Measurements from ENCODE around the gene TEX264.

The TEX264 gene

DNA sequence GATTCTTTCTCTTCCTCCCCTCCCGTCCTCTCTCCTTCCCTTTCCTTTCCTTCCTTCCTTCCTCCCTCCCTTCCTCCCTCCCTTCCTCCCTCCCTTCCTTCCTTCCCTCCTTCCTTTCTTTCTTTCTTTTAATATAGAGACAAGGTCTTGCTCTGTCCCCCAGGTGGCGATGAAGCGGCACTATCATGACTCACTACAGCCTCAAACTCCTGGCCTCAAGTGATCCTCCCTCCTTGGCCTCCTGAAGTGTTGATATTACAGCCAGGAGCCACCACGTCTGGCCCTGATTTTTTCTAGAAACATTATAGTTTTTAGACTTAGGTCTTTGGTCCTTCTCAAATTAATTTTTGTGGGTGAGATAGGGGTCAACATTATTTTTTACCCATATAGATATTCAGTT is 51.3 kb downstream of the TEX264 start (continued):
- TF ChIP-seq, protein P1, sequence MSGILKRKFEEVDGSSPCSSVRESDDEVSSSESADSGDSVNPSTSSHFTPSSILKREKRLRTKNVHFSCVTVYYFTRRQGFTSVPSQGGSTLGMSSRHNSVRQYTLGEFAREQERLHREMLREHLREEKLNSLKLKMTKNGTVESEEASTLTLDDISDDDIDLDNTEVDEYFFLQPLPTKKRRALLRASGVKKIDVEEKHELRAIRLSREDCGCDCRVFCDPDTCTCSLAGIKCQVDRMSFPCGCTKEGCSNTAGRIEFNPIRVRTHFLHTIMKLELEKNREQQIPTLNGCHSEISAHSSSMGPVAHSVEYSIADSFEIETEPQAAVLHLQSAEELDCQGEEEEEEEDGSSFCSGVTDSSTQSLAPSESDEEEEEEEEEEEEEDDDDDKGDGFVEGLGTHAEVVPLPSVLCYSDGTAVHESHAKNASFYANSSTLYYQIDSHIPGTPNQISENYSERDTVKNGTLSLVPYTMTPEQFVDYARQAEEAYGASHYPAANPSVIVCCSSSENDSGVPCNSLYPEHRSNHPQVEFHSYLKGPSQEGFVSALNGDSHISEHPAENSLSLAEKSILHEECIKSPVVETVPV (CRISPR knock-in tag; IDR thresholded peaks at IDR 0.05), result no peak

DNA sequence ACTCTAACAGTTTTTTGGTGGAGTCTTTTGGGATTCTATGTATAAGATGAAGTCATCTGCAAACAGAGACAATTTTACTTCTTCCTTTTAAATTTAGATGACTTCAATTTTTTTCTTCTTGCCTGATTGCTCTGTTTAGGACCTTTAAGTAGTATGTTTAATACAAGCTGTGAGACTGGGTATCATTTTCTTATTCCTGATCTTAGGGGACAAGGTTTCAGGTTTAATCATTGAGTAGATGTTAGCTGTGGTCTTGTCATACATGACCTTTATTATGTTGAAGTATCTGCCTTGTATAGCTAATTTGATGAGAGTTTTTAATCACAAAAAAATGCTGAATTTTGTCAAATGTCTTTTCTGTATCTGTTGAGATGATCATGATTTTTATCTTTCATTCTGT is 56.4 kb downstream of the TEX264 start:
- no peak for ATAC-seq
- TF ChIP-seq RARB (CRISPR knock-in tag; IDR thresholded peaks at IDR 0.05), result no peak

DNA sequence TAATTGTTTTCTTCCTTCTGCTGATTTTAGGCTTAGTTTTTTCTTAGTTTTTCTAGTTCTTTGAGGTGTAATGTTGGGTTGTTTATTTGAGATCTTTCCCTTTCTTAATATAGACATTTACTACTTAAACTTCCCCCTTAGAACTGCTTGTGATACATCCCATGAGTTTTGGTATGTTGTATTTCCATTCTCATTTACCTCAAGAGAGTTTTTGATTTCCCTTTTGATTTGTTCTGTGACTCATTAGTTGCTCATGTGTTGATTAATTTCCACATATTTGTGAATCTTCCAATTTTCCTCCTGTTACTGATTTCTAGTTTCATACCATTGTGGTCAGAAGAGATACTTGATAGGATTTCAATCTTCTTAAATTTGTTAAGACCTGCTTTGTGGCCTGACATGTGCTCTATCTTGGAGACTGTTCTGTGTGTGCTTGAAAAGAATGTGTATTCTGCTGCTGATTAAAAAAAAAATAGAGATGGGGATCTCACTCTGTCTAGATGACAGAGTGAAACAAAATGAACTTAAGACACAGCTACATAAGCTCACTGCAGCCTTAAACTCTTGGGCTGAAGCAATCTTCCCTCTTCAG is 58.1 kb downstream of the TEX264 start:
- no peak for ATAC-seq
- TF ChIP-seq ZFP3 (CRISPR knock-in tag; IDR thresholded peaks at IDR 0.05) (no peak), ZFP30 (CRISPR knock-in tag; IDR thresholded peaks at IDR 0.05) (no peak), PPARA (CRISPR knock-in tag; IDR thresholded peaks at IDR 0.05; ENCODE audit: borderline replicate concordance) (no peak), ESRRG (CRISPR knock-in tag; IDR thresholded peaks at IDR 0.05) (no peak), TCF4 (CRISPR knock-in tag; IDR thresholded peaks at IDR 0.05; ENCODE audit: borderline replicate concordance) (no peak), ZNF565 (CRISPR knock-in tag; conservative IDR thresholded peaks at IDR 0.05; ENCODE audit: low read depth) (no peak)
- TF ChIP-seq, protein P2, sequence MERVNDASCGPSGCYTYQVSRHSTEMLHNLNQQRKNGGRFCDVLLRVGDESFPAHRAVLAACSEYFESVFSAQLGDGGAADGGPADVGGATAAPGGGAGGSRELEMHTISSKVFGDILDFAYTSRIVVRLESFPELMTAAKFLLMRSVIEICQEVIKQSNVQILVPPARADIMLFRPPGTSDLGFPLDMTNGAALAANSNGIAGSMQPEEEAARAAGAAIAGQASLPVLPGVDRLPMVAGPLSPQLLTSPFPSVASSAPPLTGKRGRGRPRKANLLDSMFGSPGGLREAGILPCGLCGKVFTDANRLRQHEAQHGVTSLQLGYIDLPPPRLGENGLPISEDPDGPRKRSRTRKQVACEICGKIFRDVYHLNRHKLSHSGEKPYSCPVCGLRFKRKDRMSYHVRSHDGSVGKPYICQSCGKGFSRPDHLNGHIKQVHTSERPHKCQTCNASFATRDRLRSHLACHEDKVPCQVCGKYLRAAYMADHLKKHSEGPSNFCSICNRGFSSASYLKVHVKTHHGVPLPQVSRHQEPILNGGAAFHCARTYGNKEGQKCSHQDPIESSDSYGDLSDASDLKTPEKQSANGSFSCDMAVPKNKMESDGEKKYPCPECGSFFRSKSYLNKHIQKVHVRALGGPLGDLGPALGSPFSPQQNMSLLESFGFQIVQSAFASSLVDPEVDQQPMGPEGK (CRISPR knock-in tag; IDR thresholded peaks at IDR 0.05; ENCODE audit: borderline replicate concordance), result no peak

DNA sequence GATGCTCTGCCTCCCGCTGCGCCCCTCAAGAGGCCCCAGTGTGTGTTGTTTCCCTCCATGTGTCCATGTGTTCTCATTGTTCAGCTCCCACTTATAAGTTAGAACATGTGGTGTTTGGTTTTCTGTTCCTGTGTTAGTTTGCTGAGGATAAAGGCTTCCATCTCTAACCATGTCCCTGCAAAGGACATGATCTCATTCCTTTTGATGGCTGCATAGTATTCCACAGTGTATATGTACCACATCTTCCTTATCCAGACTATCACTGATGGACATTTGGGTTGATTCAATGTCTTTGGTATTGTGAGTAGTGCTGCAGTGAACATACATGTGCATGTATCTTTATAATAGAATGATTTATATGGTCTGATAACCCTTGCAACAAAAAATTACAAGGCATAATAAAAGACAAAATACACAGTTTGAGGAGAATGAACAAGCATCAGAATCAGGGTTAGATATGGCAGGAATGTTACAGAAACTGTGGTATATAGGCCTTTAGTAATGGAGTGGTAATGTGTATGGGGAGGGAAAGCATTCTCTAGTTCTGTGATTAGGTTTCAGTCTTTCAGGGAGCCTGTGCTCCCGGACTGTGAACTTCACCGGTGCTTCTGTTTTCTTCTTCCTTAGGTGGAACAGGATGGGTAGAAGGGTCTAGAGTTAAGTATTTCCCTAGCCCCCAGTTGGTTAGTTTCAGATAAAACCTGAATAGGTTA is 63.0 kb downstream of the TEX264 start:
- TF ChIP-seq SNAI2 (CRISPR knock-in tag; IDR thresholded peaks at IDR 0.05), result no peak
- no peak for TF ChIP-seq TOX (CRISPR knock-in tag; IDR thresholded peaks at IDR 0.05; ENCODE audit: borderline replicate concordance)
- no peak for TF ChIP-seq ZFP30 (CRISPR knock-in tag; IDR thresholded peaks at IDR 0.05)
- TF ChIP-seq ZNF70 (CRISPR knock-in tag; IDR thresholded peaks at IDR 0.05), result no peak
- TF ChIP-seq, protein P3, sequence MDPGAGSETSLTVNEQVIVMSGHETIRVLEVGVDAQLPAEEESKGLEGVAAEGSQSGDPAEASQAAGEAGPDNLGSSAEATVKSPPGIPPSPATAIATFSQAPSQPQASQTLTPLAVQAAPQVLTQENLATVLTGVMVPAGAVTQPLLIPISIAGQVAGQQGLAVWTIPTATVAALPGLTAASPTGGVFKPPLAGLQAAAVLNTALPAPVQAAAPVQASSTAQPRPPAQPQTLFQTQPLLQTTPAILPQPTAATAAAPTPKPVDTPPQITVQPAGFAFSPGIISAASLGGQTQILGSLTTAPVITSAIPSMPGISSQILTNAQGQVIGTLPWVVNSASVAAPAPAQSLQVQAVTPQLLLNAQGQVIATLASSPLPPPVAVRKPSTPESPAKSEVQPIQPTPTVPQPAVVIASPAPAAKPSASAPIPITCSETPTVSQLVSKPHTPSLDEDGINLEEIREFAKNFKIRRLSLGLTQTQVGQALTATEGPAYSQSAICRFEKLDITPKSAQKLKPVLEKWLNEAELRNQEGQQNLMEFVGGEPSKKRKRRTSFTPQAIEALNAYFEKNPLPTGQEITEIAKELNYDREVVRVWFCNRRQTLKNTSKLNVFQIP (CRISPR knock-in tag; IDR thresholded peaks at IDR 0.05; ENCODE audit: borderline replicate concordance, low read depth), result no peak
- TF ChIP-seq CSDC2 (CRISPR knock-in tag; IDR thresholded peaks at IDR 0.05), result no peak
- TF ChIP-seq GLIS3 (CRISPR knock-in tag; IDR thresholded peaks at IDR 0.05), result no peak
- ATAC-seq, result no peak

DNA sequence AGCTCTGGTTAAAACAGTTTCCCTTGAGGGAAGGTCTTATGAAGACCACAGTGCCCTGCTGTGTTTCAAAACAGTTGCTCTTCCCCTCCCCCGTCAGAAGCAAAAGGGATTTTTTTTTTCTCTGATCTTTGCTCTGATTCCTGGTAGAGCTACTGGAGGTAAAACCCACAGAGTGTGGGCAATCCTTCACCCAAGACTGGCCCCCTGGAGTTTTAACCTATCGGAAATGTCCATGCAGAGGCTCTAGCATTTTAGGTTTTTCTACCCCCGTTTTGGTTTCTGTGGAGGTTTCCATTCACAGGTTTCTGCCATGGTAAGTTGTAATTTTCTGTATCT is 63.5 kb downstream of the TEX264 start:
- ATAC-seq, result no peak
- TF ChIP-seq OSR1 (CRISPR knock-in tag; IDR thresholded peaks at IDR 0.05) (no peak), GLIS3 (CRISPR knock-in tag; IDR thresholded peaks at IDR 0.05) (no peak), BACH2 (CRISPR knock-in tag; IDR thresholded peaks at IDR 0.05; ENCODE audit: borderline replicate concordance) (no peak), TOX (CRISPR knock-in tag; IDR thresholded peaks at IDR 0.05; ENCODE audit: borderline replicate concordance) (no peak), ZC3H10 (CRISPR knock-in tag; IDR thresholded peaks at IDR 0.05) (no peak), ARNTL (CRISPR knock-in tag; IDR thresholded peaks at IDR 0.05; ENCODE audit: borderline replicate concordance, low read depth) (no peak), ZNF565 (CRISPR knock-in tag; conservative IDR thresholded peaks at IDR 0.05; ENCODE audit: low read depth) (no peak)
- TF ChIP-seq, protein P3 (CRISPR knock-in tag; IDR thresholded peaks at IDR 0.05; ENCODE audit: borderline replicate concordance, low read depth), result no peak
- TF ChIP-seq, protein P1 (CRISPR knock-in tag; IDR thresholded peaks at IDR 0.05), result no peak
- TF ChIP-seq, protein P4, sequence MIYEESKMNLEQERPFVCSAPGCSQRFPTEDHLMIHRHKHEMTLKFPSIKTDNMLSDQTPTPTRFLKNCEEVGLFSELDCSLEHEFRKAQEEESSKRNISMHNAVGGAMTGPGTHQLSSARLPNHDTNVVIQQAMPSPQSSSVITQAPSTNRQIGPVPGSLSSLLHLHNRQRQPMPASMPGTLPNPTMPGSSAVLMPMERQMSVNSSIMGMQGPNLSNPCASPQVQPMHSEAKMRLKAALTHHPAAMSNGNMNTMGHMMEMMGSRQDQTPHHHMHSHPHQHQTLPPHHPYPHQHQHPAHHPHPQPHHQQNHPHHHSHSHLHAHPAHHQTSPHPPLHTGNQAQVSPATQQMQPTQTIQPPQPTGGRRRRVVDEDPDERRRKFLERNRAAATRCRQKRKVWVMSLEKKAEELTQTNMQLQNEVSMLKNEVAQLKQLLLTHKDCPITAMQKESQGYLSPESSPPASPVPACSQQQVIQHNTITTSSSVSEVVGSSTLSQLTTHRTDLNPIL (CRISPR knock-in tag; IDR thresholded peaks at IDR 0.05; ENCODE audit: low read depth), result no peak

Data from SK-N-SH treated with all-trans-retinoic acid at 6 μM for 48 hours (cell line).